Measurements from ENCODE around the gene ATG16L2. TPM values are rescaled to one million over a fixed set of nuclear protein-coding genes. Genes with fewer than 3 reads are reported as not detected.
A peak's percentile ranks its signal among the peaks of the same experiment; 100 is the strongest.

ATG16L2 gene
- total and polyA plus RNA-seq, 10 of the 15 experiments (the other 5 are each of a cell fraction or from before 2014, with no cell fraction given), result 1.9 to 67.7 (median 30.4) TPM

GRCh38 chr11:72787216-72788104, 26.8 kb upstream of the ATG16L2 start (continued):
- TF ChIP-seq, protein P1, sequence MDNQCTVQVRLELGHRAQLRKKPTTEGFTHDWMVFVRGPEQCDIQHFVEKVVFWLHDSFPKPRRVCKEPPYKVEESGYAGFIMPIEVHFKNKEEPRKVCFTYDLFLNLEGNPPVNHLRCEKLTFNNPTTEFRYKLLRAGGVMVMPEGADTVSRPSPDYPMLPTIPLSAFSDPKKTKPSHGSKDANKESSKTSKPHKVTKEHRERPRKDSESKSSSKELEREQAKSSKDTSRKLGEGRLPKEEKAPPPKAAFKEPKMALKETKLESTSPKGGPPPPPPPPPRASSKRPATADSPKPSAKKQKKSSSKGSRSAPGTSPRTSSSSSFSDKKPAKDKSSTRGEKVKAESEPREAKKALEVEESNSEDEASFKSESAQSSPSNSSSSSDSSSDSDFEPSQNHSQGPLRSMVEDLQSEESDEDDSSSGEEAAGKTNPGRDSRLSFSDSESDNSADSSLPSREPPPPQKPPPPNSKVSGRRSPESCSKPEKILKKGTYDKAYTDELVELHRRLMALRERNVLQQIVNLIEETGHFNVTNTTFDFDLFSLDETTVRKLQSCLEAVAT (IDR thresholded peaks at IDR 0.05), result peak; percentile 71
- TF ChIP-seq, protein P2, sequence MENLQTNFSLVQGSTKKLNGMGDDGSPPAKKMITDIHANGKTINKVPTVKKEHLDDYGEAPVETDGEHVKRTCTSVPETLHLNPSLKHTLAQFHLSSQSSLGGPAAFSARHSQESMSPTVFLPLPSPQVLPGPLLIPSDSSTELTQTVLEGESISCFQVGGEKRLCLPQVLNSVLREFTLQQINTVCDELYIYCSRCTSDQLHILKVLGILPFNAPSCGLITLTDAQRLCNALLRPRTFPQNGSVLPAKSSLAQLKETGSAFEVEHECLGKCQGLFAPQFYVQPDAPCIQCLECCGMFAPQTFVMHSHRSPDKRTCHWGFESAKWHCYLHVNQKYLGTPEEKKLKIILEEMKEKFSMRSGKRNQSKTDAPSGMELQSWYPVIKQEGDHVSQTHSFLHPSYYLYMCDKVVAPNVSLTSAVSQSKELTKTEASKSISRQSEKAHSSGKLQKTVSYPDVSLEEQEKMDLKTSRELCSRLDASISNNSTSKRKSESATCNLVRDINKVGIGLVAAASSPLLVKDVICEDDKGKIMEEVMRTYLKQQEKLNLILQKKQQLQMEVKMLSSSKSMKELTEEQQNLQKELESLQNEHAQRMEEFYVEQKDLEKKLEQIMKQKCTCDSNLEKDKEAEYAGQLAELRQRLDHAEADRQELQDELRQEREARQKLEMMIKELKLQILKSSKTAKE (IDR thresholded peaks at IDR 0.05; ENCODE audit: low read depth, poor library complexity, severe bottlenecking), result no peak
- no peak for TF ChIP-seq ZNF384 (IDR thresholded peaks at IDR 0.05; ENCODE audit: borderline replicate concordance, low read depth, low read length)
- TF ChIP-seq CBFB (IDR thresholded peaks at IDR 0.05; ENCODE audit: low read depth), result peak; percentile 20; the same call in 1 of the 2 replicates
- 0 out of 2 replicates have a peak, but pooled peaks have one; percentile 5 for TF ChIP-seq PKNOX1 (IDR thresholded peaks at IDR 0.05)
- TF ChIP-seq, protein P3, sequence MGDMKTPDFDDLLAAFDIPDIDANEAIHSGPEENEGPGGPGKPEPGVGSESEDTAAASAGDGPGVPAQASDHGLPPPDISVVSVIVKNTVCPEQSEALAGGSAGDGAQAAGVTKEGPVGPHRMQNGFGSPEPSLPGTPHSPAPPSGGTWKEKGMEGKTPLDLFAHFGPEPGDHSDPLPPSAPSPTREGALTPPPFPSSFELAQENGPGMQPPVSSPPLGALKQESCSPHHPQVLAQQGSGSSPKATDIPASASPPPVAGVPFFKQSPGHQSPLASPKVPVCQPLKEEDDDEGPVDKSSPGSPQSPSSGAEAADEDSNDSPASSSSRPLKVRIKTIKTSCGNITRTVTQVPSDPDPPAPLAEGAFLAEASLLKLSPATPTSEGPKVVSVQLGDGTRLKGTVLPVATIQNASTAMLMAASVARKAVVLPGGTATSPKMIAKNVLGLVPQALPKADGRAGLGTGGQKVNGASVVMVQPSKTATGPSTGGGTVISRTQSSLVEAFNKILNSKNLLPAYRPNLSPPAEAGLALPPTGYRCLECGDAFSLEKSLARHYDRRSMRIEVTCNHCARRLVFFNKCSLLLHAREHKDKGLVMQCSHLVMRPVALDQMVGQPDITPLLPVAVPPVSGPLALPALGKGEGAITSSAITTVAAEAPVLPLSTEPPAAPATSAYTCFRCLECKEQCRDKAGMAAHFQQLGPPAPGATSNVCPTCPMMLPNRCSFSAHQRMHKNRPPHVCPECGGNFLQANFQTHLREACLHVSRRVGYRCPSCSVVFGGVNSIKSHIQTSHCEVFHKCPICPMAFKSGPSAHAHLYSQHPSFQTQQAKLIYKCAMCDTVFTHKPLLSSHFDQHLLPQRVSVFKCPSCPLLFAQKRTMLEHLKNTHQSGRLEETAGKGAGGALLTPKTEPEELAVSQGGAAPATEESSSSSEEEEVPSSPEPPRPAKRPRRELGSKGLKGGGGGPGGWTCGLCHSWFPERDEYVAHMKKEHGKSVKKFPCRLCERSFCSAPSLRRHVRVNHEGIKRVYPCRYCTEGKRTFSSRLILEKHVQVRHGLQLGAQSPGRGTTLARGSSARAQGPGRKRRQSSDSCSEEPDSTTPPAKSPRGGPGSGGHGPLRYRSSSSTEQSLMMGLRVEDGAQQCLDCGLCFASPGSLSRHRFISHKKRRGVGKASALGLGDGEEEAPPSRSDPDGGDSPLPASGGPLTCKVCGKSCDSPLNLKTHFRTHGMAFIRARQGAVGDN (IDR thresholded peaks at IDR 0.05), result 0 out of 2 replicates have a peak, but pooled peaks have one; percentile 33
- TF ChIP-seq RUNX3 (IDR thresholded peaks at IDR 0.05; ENCODE audit: low read length), result peak; percentile 69
- TF ChIP-seq IKZF1 (conservative IDR thresholded peaks at IDR 0.05), result 0 out of 2 replicates have a peak, but pooled peaks have one; percentile 46
- no peak for TF ChIP-seq HDAC6 (IDR thresholded peaks at IDR 0.05; ENCODE audit: unreplicated experiment)
